HG03097 (cell line): ENCODE data around the gene CTSK.
"Not testable (repeated sequence)": the region's sequence is repeated elsewhere in the genome, so short reads cannot be mapped to it uniquely, and the experiment has no call there.

Experiments used
- ATAC-seq: cut with Tn5 transposase; IDR thresholded peaks from one replicate; pipeline ENCODE4 v1.9.1; 2021; ENCODE audit not compliant: unreplicated experiment, low FRiP score

The CTSK gene

DNA sequence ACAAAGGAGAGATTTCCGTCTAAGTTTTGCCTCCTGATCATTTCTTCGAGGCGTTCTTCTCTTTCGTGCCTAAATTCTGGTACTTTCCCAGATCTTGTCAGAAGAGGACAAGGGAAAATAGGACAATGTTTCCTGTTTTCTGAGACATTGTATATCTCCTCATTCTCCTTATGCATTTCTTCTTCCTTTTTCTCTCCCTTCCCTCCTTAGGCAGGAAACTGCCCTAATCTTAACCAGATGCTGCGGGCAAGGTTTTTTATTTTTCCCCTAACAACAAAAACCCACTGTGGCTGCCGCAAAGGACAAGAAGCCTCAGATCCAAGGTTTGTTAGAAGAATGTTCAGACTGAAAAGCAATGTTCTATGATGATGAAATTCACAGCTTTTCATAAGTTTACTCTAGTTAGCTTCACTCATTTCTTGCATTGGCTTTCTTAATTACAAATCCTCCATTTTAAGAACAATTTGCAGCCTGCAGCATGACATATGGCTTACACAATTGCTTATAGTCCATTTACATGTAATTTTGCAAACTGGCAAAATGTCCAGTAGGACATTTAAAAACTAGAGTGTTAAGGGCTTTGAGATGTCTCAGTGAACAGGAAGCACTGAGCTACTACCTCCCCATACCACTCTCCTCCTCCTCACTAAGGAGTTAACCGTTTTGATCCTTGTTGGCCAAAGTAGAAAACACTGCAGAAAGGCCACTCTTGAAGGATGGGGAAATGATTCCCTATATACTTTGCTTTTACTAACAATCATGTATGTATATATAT lies 624 bp downstream of the CTSK start:
- ATAC-seq = no peak

DNA sequence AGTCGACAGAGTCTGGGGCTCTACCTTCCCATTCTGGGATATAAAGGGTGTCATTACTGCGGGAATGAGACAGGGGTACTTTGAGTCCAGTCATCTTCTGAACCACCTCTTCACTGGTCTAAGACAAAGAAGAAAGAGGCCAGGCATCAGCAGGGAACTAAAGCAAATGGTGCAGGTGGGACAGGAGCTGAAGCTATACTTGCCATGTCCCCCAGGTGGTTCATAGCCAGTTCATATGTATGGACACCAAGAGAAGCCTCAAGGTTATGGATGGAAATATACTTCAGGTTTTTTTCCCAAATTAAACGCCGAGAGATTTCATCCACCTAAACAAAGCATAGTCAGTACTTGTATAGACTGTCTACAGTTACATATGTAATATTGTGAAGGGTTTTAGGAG lies 2.2 kb downstream of the CTSK start:
- ATAC-seq = no peak

DNA sequence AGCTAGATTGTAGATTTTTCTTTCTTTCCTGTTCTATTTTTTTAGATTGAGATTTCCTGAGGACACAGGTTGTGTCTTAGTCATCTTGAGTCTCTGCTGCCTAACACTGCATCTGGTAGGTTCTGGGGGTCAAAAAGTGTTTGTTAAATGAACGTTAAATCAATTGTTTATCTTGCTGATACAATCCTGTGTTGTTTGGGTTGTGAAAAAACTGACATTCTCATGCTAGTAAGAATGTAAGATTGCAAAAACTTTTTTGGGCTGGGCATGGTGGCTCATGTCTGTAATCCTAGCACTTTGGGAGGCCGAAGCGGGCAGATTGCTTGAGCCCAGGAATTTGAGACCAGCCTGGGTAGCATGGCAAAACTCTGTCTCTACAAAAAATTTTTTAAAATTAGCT lies 3.4 kb downstream of the CTSK start:
- ATAC-seq = no peak

DNA sequence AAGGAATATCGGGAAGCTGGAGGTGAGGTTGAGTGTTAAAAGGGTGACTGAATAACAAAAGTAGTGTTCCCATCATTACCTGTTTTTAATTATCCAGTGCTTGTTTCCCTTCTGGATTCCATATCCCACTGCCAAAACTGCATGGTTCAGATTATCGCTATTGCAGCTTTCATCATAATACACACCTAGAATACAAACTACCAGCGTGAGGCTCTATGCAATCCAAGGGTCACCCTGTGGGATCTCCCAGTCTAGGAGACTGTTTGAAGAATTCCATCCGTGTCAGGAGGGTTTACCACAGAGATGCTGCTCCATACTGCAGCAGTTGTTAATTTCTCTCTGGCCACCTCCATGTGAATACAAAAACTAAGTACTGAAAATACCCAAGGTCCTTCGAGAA lies 9.0 kb downstream of the CTSK start:
- ATAC-seq = no peak

GRCh38 chr1:150798525-150798924 lies 9.5 kb downstream of the CTSK start:
- ATAC-seq = no peak

DNA sequence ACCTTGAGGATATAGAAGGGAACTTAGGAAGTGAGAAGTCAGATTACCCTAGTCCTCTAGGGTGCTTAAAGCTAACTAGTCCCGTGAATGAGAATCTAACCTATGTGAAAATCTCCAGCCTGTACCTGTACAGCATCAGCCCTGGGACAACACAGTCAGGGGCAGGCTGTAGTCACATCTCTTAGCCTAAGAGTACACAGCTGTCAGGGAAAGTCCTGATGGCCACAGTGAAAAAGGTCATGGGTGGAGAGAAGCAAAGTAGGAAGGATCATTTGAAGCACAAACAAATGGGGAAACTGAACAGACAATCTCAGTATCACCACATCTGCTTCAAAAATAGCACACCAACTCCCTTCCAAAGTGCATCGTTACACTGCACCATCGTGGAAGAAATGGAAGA lies 11.7 kb downstream of the CTSK start:
- no peak for ATAC-seq

- not testable (repeated sequence) for ATAC-seq
These were observed 14.3 kb downstream of the CTSK start for GRCh38 chr1:150793778-150794177.

DNA sequence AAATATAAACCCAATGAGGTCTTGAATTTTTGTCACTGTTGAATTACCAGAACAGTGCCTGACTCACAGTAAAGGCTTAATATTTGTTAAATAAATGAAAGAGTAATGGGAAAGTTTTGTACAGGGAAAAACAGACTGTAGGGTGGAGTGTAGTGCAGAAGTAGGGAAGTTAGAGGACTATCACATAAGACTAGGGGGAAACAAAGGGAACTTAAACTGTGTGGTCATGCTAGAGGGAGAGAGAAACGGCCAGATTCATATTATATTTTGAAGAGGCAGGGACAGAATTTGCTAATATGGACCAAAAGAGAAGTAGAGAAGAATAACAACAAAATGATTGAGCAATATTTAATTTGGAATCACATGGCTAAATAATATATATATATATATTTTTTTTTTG lies 14.8 kb downstream of the CTSK start:
- ATAC-seq = no peak

GRCh38 chr1:150791585-150791984 lies 16.5 kb downstream of the CTSK start:
- ATAC-seq = no peak

DNA sequence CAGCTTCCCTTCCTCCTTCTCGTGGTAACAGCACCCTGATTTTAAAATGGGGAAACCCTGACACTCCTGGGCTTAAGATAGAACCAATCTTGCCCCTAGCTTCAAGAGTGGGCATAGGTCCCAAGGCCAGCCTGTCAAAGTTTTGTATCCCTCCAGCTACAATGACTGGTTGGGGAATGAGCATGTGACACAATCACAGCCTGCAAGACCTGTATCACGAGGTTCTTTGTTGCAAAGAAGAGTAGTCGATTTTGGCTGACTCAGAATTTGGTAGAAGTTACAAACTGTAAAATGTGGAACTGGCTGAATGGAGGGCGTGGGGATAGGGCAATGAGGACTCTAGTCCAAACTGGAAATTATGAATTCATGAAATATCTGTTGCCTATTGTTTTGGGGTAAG lies 18.7 kb downstream of the CTSK start:
- no peak for ATAC-seq

GRCh38 chr1:150788946-150789345 lies 19.1 kb downstream of the CTSK start:
- no peak for ATAC-seq

DNA sequence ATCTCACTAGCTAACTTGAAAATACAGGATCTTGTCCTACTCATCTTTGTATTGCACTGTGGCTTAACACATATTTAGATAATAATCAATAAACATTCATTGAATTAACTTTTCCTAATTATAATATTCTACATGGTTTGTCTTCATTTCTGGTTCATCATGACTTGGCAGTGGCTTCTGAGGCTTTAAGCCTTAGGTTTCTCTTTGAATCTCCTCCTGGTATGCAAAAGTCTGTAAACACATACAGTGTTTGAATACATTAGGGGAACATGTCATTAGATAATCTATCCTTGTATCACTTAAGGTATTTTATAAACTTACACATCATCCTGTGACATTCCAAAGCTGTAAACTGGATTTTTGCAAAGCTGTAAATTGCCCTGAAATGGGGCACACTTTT lies 20.6 kb downstream of the CTSK start:
- no peak for ATAC-seq

- ATAC-seq = no peak
These were observed 27.6 kb downstream of the CTSK start for GRCh38 chr1:150780510-150780909.

DNA sequence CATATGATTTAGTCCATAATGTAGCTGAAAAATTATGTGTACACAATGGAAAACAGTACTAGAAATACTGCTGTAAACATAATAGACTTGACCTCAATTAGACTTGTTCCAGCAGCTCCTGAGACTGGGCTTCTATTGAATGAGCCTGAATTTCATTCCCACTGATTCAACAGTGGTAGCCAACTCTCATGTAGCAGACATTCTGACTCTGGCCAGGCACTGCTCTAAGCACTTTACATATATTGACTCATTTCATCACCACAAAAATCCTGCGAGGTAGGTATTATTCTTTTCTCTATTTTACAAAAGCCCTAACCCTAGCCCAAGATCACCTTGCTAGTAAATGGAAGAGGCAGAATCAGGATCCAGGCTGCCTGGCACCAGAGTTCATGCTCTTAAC lies 29.7 kb downstream of the CTSK start:
- no peak for ATAC-seq

- ATAC-seq = no peak
These were observed 30.5 kb downstream of the CTSK start for GRCh38 chr1:150777544-150777943.

DNA sequence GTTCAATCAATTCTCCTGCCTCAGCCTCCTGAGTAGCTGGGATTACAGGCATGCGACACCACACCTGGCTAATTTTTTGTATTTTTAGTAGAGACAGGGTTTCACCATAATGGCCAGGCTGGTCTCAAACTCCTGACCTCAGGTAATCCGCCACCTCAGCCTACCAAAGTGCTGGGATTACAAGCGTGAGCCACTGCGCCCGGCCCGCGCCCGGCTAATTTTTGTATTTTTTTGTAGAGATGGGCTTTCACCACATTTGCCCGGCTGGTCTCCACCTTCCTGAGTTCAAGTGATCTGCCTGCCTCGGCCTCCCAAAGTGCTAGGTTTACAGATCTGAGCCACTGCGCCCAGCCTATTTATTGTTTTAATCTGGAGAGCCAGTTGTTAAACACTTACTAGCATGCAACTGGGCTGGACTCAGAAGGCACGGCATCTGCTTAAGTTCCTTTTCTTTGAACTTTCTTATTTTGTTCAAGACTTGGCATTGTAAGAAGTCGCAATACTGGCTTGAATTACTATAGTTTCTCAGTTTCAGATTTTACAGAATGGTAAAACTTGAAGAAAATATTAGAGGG lies 32.0 kb downstream of the CTSK start:
- ATAC-seq = not testable (repeated sequence)

- ATAC-seq = no peak
These were observed 32.8 kb downstream of the CTSK start for GRCh38 chr1:150775276-150775675.

DNA sequence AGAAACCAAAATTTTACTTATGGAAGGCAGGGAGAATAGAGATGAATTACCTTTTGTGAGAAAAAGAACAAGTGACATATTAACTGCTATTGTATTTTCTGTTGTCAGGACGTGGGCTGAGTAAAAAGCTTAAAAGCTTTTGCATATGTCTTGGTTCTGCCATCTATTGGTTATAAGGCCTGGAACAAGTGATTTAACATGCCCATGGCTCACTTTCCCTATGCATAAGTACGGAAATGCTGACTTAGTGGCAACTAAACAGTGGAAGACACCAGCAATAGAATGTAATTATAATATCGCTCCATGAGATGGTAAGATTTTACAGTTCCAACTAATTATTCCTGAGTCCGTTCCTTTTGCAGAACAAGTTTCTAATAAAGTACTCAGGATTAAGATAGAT lies 35.7 kb downstream of the CTSK start:
- no peak for ATAC-seq

GRCh38 chr1:150767704-150768103 lies 40.4 kb downstream of the CTSK start:
- not testable (repeated sequence) for ATAC-seq

DNA sequence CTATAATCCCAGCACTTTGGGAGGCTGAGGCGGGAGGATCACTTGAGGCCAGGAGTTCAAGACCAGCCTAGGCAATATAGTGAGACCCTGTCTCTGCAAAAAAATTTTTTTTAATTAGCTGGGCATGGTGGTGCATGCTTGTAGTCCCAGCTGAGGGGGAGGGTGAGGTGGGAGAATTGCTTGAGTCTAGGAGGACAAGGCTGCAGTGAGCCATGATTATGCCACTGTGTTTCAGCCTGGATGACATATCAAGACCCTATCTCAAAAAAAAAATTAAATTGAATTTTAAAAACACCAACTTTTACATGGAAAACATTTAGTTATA lies 42.1 kb downstream of the CTSK start:
- not testable (repeated sequence) for ATAC-seq

GRCh38 chr1:150765296-150765976 lies 42.6 kb downstream of the CTSK start, which contains the start of gene CTSS:
Gene CTSS (minus strand): TSS chr1:150765778. CDS start chr1:150764763, 1,015 bp downstream.
- ATAC-seq = peak; percentile 79

- no peak for ATAC-seq
These were observed 43.4 kb downstream of the CTSK start for GRCh38 chr1:150764617-150765101.
